ENCODE results near the gene ZMYND12.

DNA sequence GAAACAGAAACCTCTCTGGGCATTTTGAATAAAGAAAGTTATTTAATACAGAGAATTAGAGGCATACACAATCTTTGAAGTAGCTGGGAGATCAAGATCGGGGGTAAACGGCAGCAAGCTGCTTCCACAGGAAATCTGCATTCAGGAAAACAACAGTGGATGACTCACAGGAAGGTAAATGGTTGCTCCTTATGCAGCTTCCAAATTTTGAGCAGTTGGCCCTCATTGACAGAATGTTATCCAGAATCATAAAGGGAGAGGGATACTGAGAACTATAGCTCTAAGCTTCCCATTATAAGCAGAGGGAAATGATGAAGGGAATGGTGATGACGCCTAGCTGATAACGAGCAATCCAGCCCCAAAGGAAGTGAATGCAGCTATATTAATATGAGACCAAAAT lies 28.6 kb downstream of the ZMYND12 start:
- TF ChIP-seq, protein P1, sequence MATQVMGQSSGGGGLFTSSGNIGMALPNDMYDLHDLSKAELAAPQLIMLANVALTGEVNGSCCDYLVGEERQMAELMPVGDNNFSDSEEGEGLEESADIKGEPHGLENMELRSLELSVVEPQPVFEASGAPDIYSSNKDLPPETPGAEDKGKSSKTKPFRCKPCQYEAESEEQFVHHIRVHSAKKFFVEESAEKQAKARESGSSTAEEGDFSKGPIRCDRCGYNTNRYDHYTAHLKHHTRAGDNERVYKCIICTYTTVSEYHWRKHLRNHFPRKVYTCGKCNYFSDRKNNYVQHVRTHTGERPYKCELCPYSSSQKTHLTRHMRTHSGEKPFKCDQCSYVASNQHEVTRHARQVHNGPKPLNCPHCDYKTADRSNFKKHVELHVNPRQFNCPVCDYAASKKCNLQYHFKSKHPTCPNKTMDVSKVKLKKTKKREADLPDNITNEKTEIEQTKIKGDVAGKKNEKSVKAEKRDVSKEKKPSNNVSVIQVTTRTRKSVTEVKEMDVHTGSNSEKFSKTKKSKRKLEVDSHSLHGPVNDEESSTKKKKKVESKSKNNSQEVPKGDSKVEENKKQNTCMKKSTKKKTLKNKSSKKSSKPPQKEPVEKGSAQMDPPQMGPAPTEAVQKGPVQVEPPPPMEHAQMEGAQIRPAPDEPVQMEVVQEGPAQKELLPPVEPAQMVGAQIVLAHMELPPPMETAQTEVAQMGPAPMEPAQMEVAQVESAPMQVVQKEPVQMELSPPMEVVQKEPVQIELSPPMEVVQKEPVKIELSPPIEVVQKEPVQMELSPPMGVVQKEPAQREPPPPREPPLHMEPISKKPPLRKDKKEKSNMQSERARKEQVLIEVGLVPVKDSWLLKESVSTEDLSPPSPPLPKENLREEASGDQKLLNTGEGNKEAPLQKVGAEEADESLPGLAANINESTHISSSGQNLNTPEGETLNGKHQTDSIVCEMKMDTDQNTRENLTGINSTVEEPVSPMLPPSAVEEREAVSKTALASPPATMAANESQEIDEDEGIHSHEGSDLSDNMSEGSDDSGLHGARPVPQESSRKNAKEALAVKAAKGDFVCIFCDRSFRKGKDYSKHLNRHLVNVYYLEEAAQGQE (IDR thresholded peaks at IDR 0.05; ENCODE audit: insufficient read depth in 1 of 2, low read depth in 2 of 2, low read length in 2 of 2) = no peak
- no peak for TF ChIP-seq POLR2AphosphoS5 (IDR thresholded peaks at IDR 0.05; ENCODE audit: low read depth, low read length)
- no peak for TF ChIP-seq TAF1 (IDR thresholded peaks at IDR 0.05; ENCODE audit: borderline replicate concordance, insufficient read depth, low read length)
